Natural killer cell (primary cell): ENCODE measurements around the gene YBX3. TPM values are rescaled to one million over a fixed set of nuclear protein-coding genes. Genes with fewer than 3 reads are reported as not detected.

Source experiments
- ATAC-seq, 3 donors: fragments of 150-1000 bp in 2 of 3; fragments of 200-7000 bp in 1 of 3; cut with Tn5 transposase; 1 replicate in 1 of 3; 2 replicates in 2 of 3; pipeline ENCODE4 v1.10.0; 2021; ENCODE audit warnings: mild to moderate bottlenecking in 2 of 3, moderate library complexity in 2 of 3
- DNase-seq, 2 donors: peaks; one replicate each; pipeline versions ENCODE4 v3.0.0 to v3.0.0-alpha.2; 2013 to 2021; ENCODE audit warnings: mixed read lengths in 1 of 2
- H3K27ac ChIP-seq: one replicate; pipeline ENCODE4 v1.5.1; 2013; ENCODE audit warnings: mild to moderate bottlenecking, low read length
- H3K27me3 ChIP-seq: one replicate; pipeline ENCODE4 v1.6.1; 2013; ENCODE audit warnings: low read length; ENCODE audit not compliant: control insufficient read depth, insufficient read depth
- H3K36me3 ChIP-seq: one replicate; pipeline ENCODE4 v1.6.1; 2013; ENCODE audit warnings: low read length; ENCODE audit not compliant: control insufficient read depth, insufficient read depth
- H3K4me1 ChIP-seq: one replicate; pipeline ENCODE4 v1.6.1; 2013; ENCODE audit warnings: low read length; ENCODE audit not compliant: control insufficient read depth, insufficient read depth
- H3K4me3 ChIP-seq: one replicate; pipeline ENCODE4 v1.5.1; 2013; ENCODE audit warnings: low read length
- H3K9me3 ChIP-seq: one replicate; pipeline ENCODE4 v1.6.1; 2013; ENCODE audit warnings: low read length; ENCODE audit not compliant: control insufficient read depth, insufficient read depth
- H3K27ac Mint-ChIP-seq, 2 donors: one replicate each; pipeline ENCODE4 v1.8.0; 2022; ENCODE audit warnings: mild to moderate bottlenecking in 2 of 2, mixed read lengths in 2 of 2, moderate library complexity in 1 of 2
- H3K27me3 Mint-ChIP-seq, 2 donors: one replicate each; pipeline ENCODE4 v1.8.0; 2022; ENCODE audit warnings: low read depth in 2 of 2, mixed read lengths in 2 of 2
- H3K36me3 Mint-ChIP-seq: one replicate; pipeline ENCODE4 v1.8.0; 2022; ENCODE audit warnings: mixed read lengths
- H3K4me1 Mint-ChIP-seq, 2 donors: one replicate each; pipeline ENCODE4 v1.8.0; 2022; ENCODE audit warnings: mixed read lengths in 2 of 2
- H3K4me3 Mint-ChIP-seq: one replicate; pipeline ENCODE4 v1.8.0; 2022; ENCODE audit warnings: mild to moderate bottlenecking, moderate library complexity, mixed read lengths
- H3K9me3 Mint-ChIP-seq, 2 donors: one replicate each; pipeline ENCODE4 v1.8.0; 2022; ENCODE audit warnings: mixed read lengths in 2 of 2
- WGBS: methylation state at CpG from one replicate; pipeline ENCODE4 v1.1.7; 2013; ENCODE audit warnings: missing lambda C conversion rate; ENCODE audit not compliant: insufficient coverage; 5-methylcytosine and 5-hydroxymethylcytosine counted together
- intact Hi-C: fragments of 100-400 bp; cut with micrococcal nuclease; formaldehyde crosslinking; loops from one replicate; pipeline ENCODE4 v1.14.2; 2022
- total RNA-seq, 4 donors: library from RNA; stranded (reverse); fragments of 120-200 nt in 1 of 4; gene quantifications; one replicate each; pipeline versions ENCODE4 v1.2.3 to v1.2.4, GENCODE V29; 2013 to 2022
- TF ChIP-seq, protein P1 (sequence below): fragments of 200-600 bp; IDR thresholded peaks from one replicate; pipeline ENCODE4 v1.8.0; 2022; ENCODE audit warnings: antibody characterized with exemption

Gene YBX3
- total RNA-seq, 3 donors from 2014 or later (not counting 1 experiment from before 2014, with no cell fraction given), result 13.4 to 36.0 (median 33.0) TPM

GRCh38 chr12:10672231-10672868, 50.8 kb downstream of the YBX3 start:
- Histone ChIP-seq H3K4me3 (peak overlapping the region; percentile 21), H3K4me1 (peaks cover 38% of the 10 kb centered on the region), H3K27me3 (peaks cover 16% of the 10 kb centered on the region), H3K9me3 (no peaks in the 10 kb centered on the region), H3K36me3 (no peaks in the 10 kb centered on the region), H3K27ac (peak overlapping the region; percentile 40)
- intact Hi-C loops, result loop anchor here (5.0 kb wide), 4 partner anchors 110 to 520 kb away; no protein-coding TSS in a partner anchor
- Mint-ChIP-seq H3K27ac (peak overlapping the region; percentile 64 to 74), H3K4me1 (peaks cover 52 to 53% of the 10 kb centered on the region in 2 donors), H3K9me3 (no peaks in the 10 kb centered on the region), H3K36me3 (no peaks in the 10 kb centered on the region), H3K4me3 (peak overlapping the region; percentile 80), H3K27me3 (peaks cover 19 to 40% of the 10 kb centered on the region in 2 donors)
- DNase-seq, result peak; percentile 17 to 72
- TF ChIP-seq, protein P1, sequence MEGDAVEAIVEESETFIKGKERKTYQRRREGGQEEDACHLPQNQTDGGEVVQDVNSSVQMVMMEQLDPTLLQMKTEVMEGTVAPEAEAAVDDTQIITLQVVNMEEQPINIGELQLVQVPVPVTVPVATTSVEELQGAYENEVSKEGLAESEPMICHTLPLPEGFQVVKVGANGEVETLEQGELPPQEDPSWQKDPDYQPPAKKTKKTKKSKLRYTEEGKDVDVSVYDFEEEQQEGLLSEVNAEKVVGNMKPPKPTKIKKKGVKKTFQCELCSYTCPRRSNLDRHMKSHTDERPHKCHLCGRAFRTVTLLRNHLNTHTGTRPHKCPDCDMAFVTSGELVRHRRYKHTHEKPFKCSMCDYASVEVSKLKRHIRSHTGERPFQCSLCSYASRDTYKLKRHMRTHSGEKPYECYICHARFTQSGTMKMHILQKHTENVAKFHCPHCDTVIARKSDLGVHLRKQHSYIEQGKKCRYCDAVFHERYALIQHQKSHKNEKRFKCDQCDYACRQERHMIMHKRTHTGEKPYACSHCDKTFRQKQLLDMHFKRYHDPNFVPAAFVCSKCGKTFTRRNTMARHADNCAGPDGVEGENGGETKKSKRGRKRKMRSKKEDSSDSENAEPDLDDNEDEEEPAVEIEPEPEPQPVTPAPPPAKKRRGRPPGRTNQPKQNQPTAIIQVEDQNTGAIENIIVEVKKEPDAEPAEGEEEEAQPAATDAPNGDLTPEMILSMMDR, result no peak
- ATAC-seq, result peak; percentile 50 to 71 (median 58)
- WGBS, result 49% methylated on average over 13 of the region's 15 CpGs

DNA sequence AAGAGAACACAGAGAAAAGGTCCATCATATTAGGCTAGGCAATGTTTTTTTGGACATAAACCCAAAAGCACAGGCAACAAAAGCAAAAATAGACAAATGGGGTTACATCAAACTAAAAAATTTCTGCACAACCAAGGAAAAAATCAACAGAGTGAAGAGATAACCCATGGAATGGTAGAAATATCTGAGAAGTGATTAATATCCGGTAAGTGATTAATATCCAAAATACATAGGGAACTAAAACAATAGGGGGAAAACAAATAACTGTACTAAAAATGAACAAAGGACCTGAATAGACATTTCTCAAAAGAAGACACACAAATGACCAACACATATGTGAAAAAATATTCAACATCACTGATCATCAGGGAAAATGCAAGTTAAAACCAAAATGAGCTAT, 53.6 kb downstream of the YBX3 start:
- DNase-seq (no peak), ATAC-seq (no peak)
- no peak overlapping the region for H3K4me3 Mint-ChIP-seq
- no peaks in the 10 kb centered on the region for H3K27me3 ChIP-seq
- peaks cover 12 to 37% of the 10 kb centered on the region in 2 donors for H3K27me3 Mint-ChIP-seq
- no peaks in the 10 kb centered on the region for H3K9me3 Mint-ChIP-seq
- WGBS, result no CpG with 5 or more reads among the region's 1 CpG
- peaks cover 41 to 48% of the 10 kb centered on the region in 2 donors for H3K4me1 Mint-ChIP-seq
- intact Hi-C loops, result no loop called here
- TF ChIP-seq, protein P1, result no peak
- H3K9me3 ChIP-seq, result no peaks in the 10 kb centered on the region
- no peak overlapping the region for H3K27ac Mint-ChIP-seq
- peaks cover 37% of the 10 kb centered on the region for H3K4me1 ChIP-seq
- no peak overlapping the region for H3K27ac ChIP-seq
- no peaks in the 10 kb centered on the region for H3K36me3 Mint-ChIP-seq
- H3K4me3 ChIP-seq, result no peak overlapping the region
- no peaks in the 10 kb centered on the region for H3K36me3 ChIP-seq

DNA sequence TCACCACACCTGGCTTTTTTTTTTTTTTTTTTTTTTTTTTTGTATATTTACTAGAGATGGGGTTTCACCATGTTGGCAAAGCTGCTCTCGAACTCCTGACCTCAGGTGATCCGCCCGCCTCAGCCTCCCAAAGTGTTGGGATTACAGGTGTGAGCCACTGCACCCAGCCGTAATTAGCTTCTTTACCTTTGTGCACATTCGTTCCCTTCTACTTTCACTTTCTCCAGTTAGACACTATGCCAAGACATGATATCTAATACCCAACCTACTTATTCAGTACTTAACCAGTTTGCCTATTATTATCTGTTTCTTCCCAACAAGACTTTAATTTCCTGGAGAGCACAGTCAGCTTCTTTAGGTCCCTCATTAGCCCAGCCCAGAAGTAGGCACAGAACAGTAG, 54.6 kb downstream of the YBX3 start:
- H3K4me3 Mint-ChIP-seq, result peak overlapping the region; percentile 76
- no peaks in the 10 kb centered on the region for H3K9me3 Mint-ChIP-seq
- Histone ChIP-seq H3K27me3 (no peaks in the 10 kb centered on the region), H3K27ac (no peak overlapping the region), H3K9me3 (no peaks in the 10 kb centered on the region), H3K36me3 (no peaks in the 10 kb centered on the region), H3K4me1 (peaks cover 27% of the 10 kb centered on the region), H3K4me3 (no peak overlapping the region)
- intact Hi-C loops, result no loop called here
- DNase-seq (peak in 1 of 2 donors; percentile 30), ATAC-seq (no peak)
- TF ChIP-seq, protein P1, result no peak
- H3K4me1 Mint-ChIP-seq, result peaks cover 32 to 38% of the 10 kb centered on the region in 2 donors
- peak overlapping the region in 1 of 2 donors; percentile 2 for H3K27ac Mint-ChIP-seq
- no peaks in the 10 kb centered on the region for H3K36me3 Mint-ChIP-seq
- whole genome bisulfite sequencing, result 39% methylated on average over 5 of the region's 5 CpGs
- peaks cover 12 to 47% of the 10 kb centered on the region in 2 donors for H3K27me3 Mint-ChIP-seq
